Right lobe of liver (tissue), 6 donors: ENCODE measurements around the gene GPC5. TPM values are rescaled to one million over a fixed set of nuclear protein-coding genes. Genes with fewer than 3 reads are reported as not detected.

Source experiments
- ATAC-seq, 4 donors: fragments of 200-7000 bp; cut with Tn5 transposase; one replicate each; pipeline ENCODE4 v1.9.1; 2020; ENCODE audit warnings: mild to moderate bottlenecking in 4 of 4, moderate library complexity in 4 of 4
- DNase-seq, 3 donors: peaks; one replicate each; pipeline ENCODE4 v3.0.0-alpha.2; 2020
- H3K27ac ChIP-seq, 3 donors: fragments of 200-600 bp; one replicate each; pipeline ENCODE4 v1.8.0; 2022
- H3K27me3 ChIP-seq, 2 donors: fragments of 200-600 bp; one replicate each; pipeline ENCODE4 v1.8.0; 2022
- H3K36me3 ChIP-seq, 4 donors: fragments of 200-600 bp; sonication (generic) in 1 of 4; one replicate each; pipeline versions ENCODE4 v1.5.1 to v1.8.0; 2017 to 2022; ENCODE audit warnings: control low read depth in 1 of 4
- H3K4me1 ChIP-seq, 4 donors: fragments of 200-600 bp; sonication (generic) in 1 of 4; one replicate each; pipeline versions ENCODE4 v1.5.1 to v1.8.0; 2017 to 2022; ENCODE audit warnings: control low read depth in 1 of 4
- H3K4me3 ChIP-seq, 3 donors: fragments of 200-600 bp; one replicate each; pipeline ENCODE4 v1.8.0; 2022
- H3K9me3 ChIP-seq, 4 donors: fragments of 200-600 bp; sonication (generic) in 1 of 4; one replicate each; pipeline versions ENCODE4 v1.5.1 to v1.8.0; 2017 to 2022; ENCODE audit warnings: control low read depth in 1 of 4
- CTCF ChIP-seq, 4 donors: fragments of 200-600 bp in 3 of 4; fragments of 450-650 bp in 1 of 4; IDR thresholded peaks; one replicate each; pipeline versions ENCODE4 v1.5.1 to v1.8.0; 2016 to 2022; ENCODE audit warnings: antibody characterized with exemption in 4 of 4, mild to moderate bottlenecking in 2 of 4
- POLR2A ChIP-seq: fragments of 450-650 bp; IDR thresholded peaks from one replicate; pipeline ENCODE4 v1.6.1; 2017; ENCODE audit warnings: antibody characterized with exemption, mild to moderate bottlenecking
- WGBS: methylation state at CpG from one replicate; pipeline ENCODE4 v1.1.6; 2018; ENCODE audit warnings: low coverage, low lambda C conversion rate; ENCODE audit not compliant: insufficient coverage; ENCODE audit errors: missing lambda C conversion rate; 5-methylcytosine and 5-hydroxymethylcytosine counted together
- intact Hi-C, 2 donors: fragments of 100-400 bp; cut with DNase I; formaldehyde crosslinking; loops; one replicate each; pipeline versions ENCODE4 v1.11.2 to v1.14.1; 2022
- total RNA-seq, 6 experiments: library from RNA; depleted of rRNA in 2 of 6; stranded (reverse); fragments of >200 nt in 2 of 6; fragmentation: NEBNext Ultra II Directional in 3 of 6; extraction: Animal tissue kit (Norgen Biotek cat#: 25700) in 3 of 6; gene quantifications; one replicate each; pipeline versions ENCODE4 v1.1.0 to v1.2.4, GENCODE V29; 2016 to 2023
- donor health status: DM: no; HTN: yes; CAD: no.
- donor health status: DM: no; HTN: no; CAD: no.
- donor health status: DM: no; HTN: no; CAD: no.
- donor health status: DM: no; HTN: yes; CAD: no.
- donor health status: DM: no; HTN: yes; CAD: no.

GPC5 gene
- total RNA-seq, 6 experiments from 2014 or later = 0.12 to 0.99 (median 0.66) TPM

- Histone ChIP-seq H3K27me3 (no peaks in the 10 kb centered on the region), H3K4me1 (peaks cover 0 to 4% (median 0%) of the 10 kb centered on the region in 4 donors), H3K27ac (no peak overlapping the region), H3K36me3 (no peaks in the 10 kb centered on the region), H3K4me3 (no peak overlapping the region), H3K9me3 (no peaks in the 10 kb centered on the region)
- WGBS = 76% methylated on average over 4 of the region's 4 CpGs
- ATAC-seq (no peak), DNase-seq (no peak)
- no peak for TF ChIP-seq CTCF (IDR thresholded peaks at IDR 0.05)
- TF ChIP-seq POLR2A = no peak
- intact Hi-C loops = no loop called here
Observed at GRCh38 chr13:92042522-92042921, 644.1 kb downstream of the GPC5 start.

- 5% methylated on average over 3 of the region's 3 CpGs for WGBS
- ATAC-seq = peak; percentile 82 to 98 (median 90)
- TF ChIP-seq POLR2A (no peak), CTCF (IDR thresholded peaks at IDR 0.05) (no peak)
- no peaks in the 10 kb centered on the region for H3K9me3 ChIP-seq
- no peak overlapping the region for H3K27ac ChIP-seq
- peaks cover 0 to 4% (median 0%) of the 10 kb centered on the region in 4 donors for H3K4me1 ChIP-seq
- H3K27me3 ChIP-seq = no peaks in the 10 kb centered on the region
- no peak overlapping the region for H3K4me3 ChIP-seq
- no peak for DNase-seq
- intact Hi-C loops = no loop called here
- no peaks in the 10 kb centered on the region for H3K36me3 ChIP-seq
Observed at GRCh38 chr13:92044351-92044750, 645.9 kb downstream of the GPC5 start.

GRCh38 chr13:92054389-92054788 is 656.0 kb downstream of the GPC5 start:
- Histone ChIP-seq H3K27ac (peak overlapping the region in 1 of 3 donors; percentile 45), H3K4me3 (no peak overlapping the region), H3K36me3 (no peaks in the 10 kb centered on the region), H3K9me3 (no peaks in the 10 kb centered on the region), H3K27me3 (no peaks in the 10 kb centered on the region), H3K4me1 (no peaks in the 10 kb centered on the region)
- DNase-seq (no peak), ATAC-seq (peak; percentile 90 to 99 (median 96))
- TF ChIP-seq CTCF (IDR thresholded peaks at IDR 0.05) (no peak), POLR2A (no peak)
- intact Hi-C loops = no loop called here

GRCh38 chr13:92074658-92075057 is 676.2 kb downstream of the GPC5 start:
- Histone ChIP-seq H3K4me3 (no peak overlapping the region), H3K36me3 (no peaks in the 10 kb centered on the region), H3K27me3 (no peaks in the 10 kb centered on the region), H3K27ac (no peak overlapping the region), H3K4me1 (peaks cover 0 to 3% (median 0%) of the 10 kb centered on the region in 4 donors), H3K9me3 (no peaks in the 10 kb centered on the region)
- TF ChIP-seq CTCF (IDR thresholded peaks at IDR 0.05) (peak; percentile 45 to 73 (median 62)), POLR2A (no peak)
- peak; percentile 80 to 89 (median 84) for ATAC-seq
- 36% methylated on average over 4 of the region's 4 CpGs for WGBS
- peak in 1 of 3 donors; percentile 20 for DNase-seq
- intact Hi-C loops = no loop called here

GRCh38 chr13:92097337-92097903 is 699.0 kb downstream of the GPC5 start:
- H3K4me1 ChIP-seq = peaks cover 0 to 4% (median 0%) of the 10 kb centered on the region in 4 donors
- H3K36me3 ChIP-seq = no peaks in the 10 kb centered on the region
- intact Hi-C loops = no loop called here
- no peaks in the 10 kb centered on the region for H3K9me3 ChIP-seq
- WGBS = 52% methylated on average over 4 of the region's 4 CpGs
- H3K27ac ChIP-seq = no peak overlapping the region
- H3K4me3 ChIP-seq = no peak overlapping the region
- no peak for DNase-seq
- H3K27me3 ChIP-seq = no peaks in the 10 kb centered on the region
- TF ChIP-seq POLR2A (no peak), CTCF (IDR thresholded peaks at IDR 0.05) (no peak)
- ATAC-seq = no peak
